Loucy (cell line): ENCODE results near the gene DDX18.

Source experiments
- CTCF ChIP-seq: fragments of 200-600 bp; sonication (generic); conservative IDR thresholded peaks from 2 replicates; pipeline ENCODE4 v1.5.1; 2014; ENCODE audit warnings: mild to moderate bottlenecking, antibody characterized with exemption, low read length
- EZH2phosphoT487 ChIP-seq: fragments of 200-600 bp; IDR thresholded peaks from 2 replicates; pipeline ENCODE4 v1.6.1; 2018; ENCODE audit warnings: antibody characterized with exemption, mild to moderate bottlenecking, moderate library complexity, borderline replicate concordance

GRCh38 chr2:117835990-117836760, 21.7 kb downstream of the DDX18 start:
- TF ChIP-seq CTCF (0 out of 2 replicates have a peak, but pooled peaks have one; percentile 15), EZH2phosphoT487 (no peak)
